H1 (cell line): ENCODE results near the gene KCP. TPM values are rescaled to one million over a fixed set of nuclear protein-coding genes. Genes with fewer than 3 reads are reported as not detected.

Experiments
- SP2 ChIP-seq: IDR thresholded peaks from 2 replicates; pipeline ENCODE4 v1.6.1; 2012; ENCODE audit warnings: mild to moderate bottlenecking, low read length, inconsistent platforms
- polyA plus RNA-seq, 7 experiments: library from polyadenylated mRNA; depleted of rRNA in 3 of 7; stranded (reverse) in 5 of 7; unstranded in 2 of 7; fragments of >200 nt in 5 of 7; fragments of 200-250 nt in 2 of 7; gene quantifications; 1 replicate in 5 of 7; 2 replicates in 1 of 7; 4 replicates in 1 of 7; pipeline versions ENCODE4 v1.2.1 to v1.2.3, GENCODE V29; 2011 to 2013; ENCODE audit warnings: missing spikeins in 2 of 7, mixed read lengths in 2 of 7
- total RNA-seq: library from RNA; stranded (reverse); fragmentation: NEBNext Ultra II Directional; extraction: Animal tissue kit (Norgen Biotek cat#: 25700); gene quantifications from 2 replicates; pipeline ENCODE4 v1.2.1, GENCODE V29; 2021

The KCP gene
- total and polyA plus RNA-seq, 2 of the 8 experiments (the other 6 are each of a cell fraction or from before 2014, with no cell fraction given), result 1.3 to 2.0 TPM

GRCh38 chr7:128847721-128848211 lies 62.7 kb downstream of the KCP start (continued):
- TF ChIP-seq SP2, result no peak
